Neural cell (in vitro differentiated cells): ENCODE measurements around the gene KRT78. TPM values are rescaled to one million over a fixed set of nuclear protein-coding genes. Genes with fewer than 3 reads are reported as not detected.

Experiments
- H2AFZ ChIP-seq: fragments of 200-600, 300-800 bp; sonication (generic), shearing (Covaris generic); 2 replicates; pipeline ENCODE4 v1.6.0; 2014; ENCODE audit warnings: low read depth, mild to moderate bottlenecking, antibody characterized with exemption, low read length, moderate library complexity
- H3F3A ChIP-seq: fragments of 200-600 bp; shearing (Covaris generic); 2 replicates; pipeline ENCODE4 v1.6.1; 2016; ENCODE audit warnings: mild to moderate bottlenecking, moderate library complexity, mixed read lengths, antibody characterized with exemption, low read length; ENCODE audit not compliant: insufficient read depth, poor library complexity, severe bottlenecking
- H3K27ac ChIP-seq: fragments of 200-600, 300-800 bp; sonication (generic), shearing (Covaris generic); 2 replicates; pipeline ENCODE4 v1.5.1; 2014; ENCODE audit warnings: mild to moderate bottlenecking, low read length, moderate library complexity
- H3K27me3 ChIP-seq: fragments of 300-800, 200-600 bp; sonication (generic), shearing (Covaris generic); 2 replicates; pipeline ENCODE4 v1.6.0; 2014; ENCODE audit warnings: mild to moderate bottlenecking, low read depth, low read length, moderate library complexity; ENCODE audit not compliant: insufficient read depth
- H3K36me3 ChIP-seq: fragments of 300-800, 200-600 bp; sonication (generic), shearing (Covaris generic); 2 replicates; pipeline ENCODE4 v1.5.1; 2014; ENCODE audit warnings: mild to moderate bottlenecking, antibody characterized with exemption, low read length, moderate library complexity; ENCODE audit not compliant: insufficient read depth
- H3K4me2 ChIP-seq: fragments of 300-800, 200-600 bp; sonication (generic), shearing (Covaris generic); 2 replicates; pipeline ENCODE4 v1.6.0; 2014; ENCODE audit warnings: mild to moderate bottlenecking, low read length
- H3K4me3 ChIP-seq: fragments of 300-800, 200-600 bp; sonication (generic), shearing (Covaris generic); 2 replicates; pipeline ENCODE4 v1.5.1; 2014; ENCODE audit warnings: mild to moderate bottlenecking, low read length, moderate library complexity
- H3K79me2 ChIP-seq: fragments of 200-600 bp; shearing (Covaris generic); replicated peaks from 2 replicates; pipeline ENCODE4 v1.6.0; 2014; ENCODE audit warnings: mild to moderate bottlenecking, low read length, moderate library complexity; ENCODE audit not compliant: insufficient read depth
- H3K9ac ChIP-seq: fragments of 300-800, 200-600 bp; sonication (generic), shearing (Covaris generic); 2 replicates; pipeline ENCODE4 v1.6.1; 2016; ENCODE audit warnings: mild to moderate bottlenecking, low read length, mixed read lengths
- H3K9me2 ChIP-seq: fragments of 200-600 bp; shearing (Covaris generic); 2 replicates; pipeline ENCODE4 v1.6.1; 2016; ENCODE audit warnings: mild to moderate bottlenecking, low read length, mixed read lengths; ENCODE audit not compliant: insufficient read depth
- H3K9me3 ChIP-seq: fragments of 200-600, 300-800 bp; sonication (generic), shearing (Covaris generic); 2 replicates; pipeline ENCODE4 v1.6.1; 2016; ENCODE audit warnings: mild to moderate bottlenecking, mixed run types, low read length, moderate library complexity, mixed read lengths
- H4K20me1 ChIP-seq: fragments of 200-600 bp; shearing (Covaris generic); 2 replicates; pipeline ENCODE4 v1.6.1; 2016; ENCODE audit warnings: mild to moderate bottlenecking, mixed run types; ENCODE audit not compliant: insufficient read depth
- EP300 ChIP-seq: fragments of 450-650 bp; conservative IDR thresholded peaks from 2 replicates; pipeline ENCODE4 v1.6.1; 2014; ENCODE audit warnings: antibody characterized with exemption, mild to moderate bottlenecking, moderate library complexity; ENCODE audit not compliant: poor library complexity, severe bottlenecking
- EZH2 ChIP-seq: fragments of 200-600, 300-800 bp; shearing (Covaris generic), sonication (generic); IDR thresholded peaks from 2 replicates; pipeline ENCODE4 v1.6.1; 2014; ENCODE audit warnings: antibody characterized with exemption, low read length, borderline replicate concordance, mild to moderate bottlenecking; ENCODE audit not compliant: insufficient read depth, poor library complexity, severe bottlenecking
- MXI1 ChIP-seq: fragments of 450-650 bp; conservative IDR thresholded peaks from 2 replicates; pipeline ENCODE4 v1.6.1; 2014; ENCODE audit warnings: antibody characterized with exemption, mild to moderate bottlenecking; ENCODE audit not compliant: poor library complexity, severe bottlenecking
- POLR2AphosphoS5 ChIP-seq: IDR thresholded peaks from 2 replicates; pipeline ENCODE4 v1.6.1; 2012
- RAD21 ChIP-seq: fragments of 450-650 bp; conservative IDR thresholded peaks from 2 replicates; pipeline ENCODE4 v1.6.1; 2014; ENCODE audit warnings: antibody characterized with exemption, mild to moderate bottlenecking, moderate library complexity
- SMC3 ChIP-seq: fragments of 450-650 bp; conservative IDR thresholded peaks from 2 replicates; pipeline ENCODE4 v1.6.1; 2014; ENCODE audit warnings: antibody characterized with exemption, mild to moderate bottlenecking, moderate library complexity; ENCODE audit not compliant: poor library complexity
- TAF1 ChIP-seq: IDR thresholded peaks from 2 replicates; pipeline ENCODE4 v1.6.1; 2012; ENCODE audit warnings: low read depth
- polyA plus RNA-seq: library from polyadenylated mRNA; depleted of rRNA; stranded (reverse); fragments of >200 nt; gene quantifications from 2 replicates; pipeline ENCODE4 v1.2.3, GENCODE V29; 2014
- TF ChIP-seq, protein P1 (sequence below): IDR thresholded peaks from 2 replicates; pipeline ENCODE4 v1.6.1; 2012; ENCODE audit warnings: borderline replicate concordance
- TF ChIP-seq, protein P2 (sequence below): fragments of 450-650 bp; IDR thresholded peaks from 2 replicates; pipeline ENCODE4 v1.5.1; 2014; ENCODE audit warnings: antibody characterized with exemption, mild to moderate bottlenecking, moderate library complexity; ENCODE audit not compliant: poor library complexity, severe bottlenecking

KRT78 gene
- polyA plus RNA-seq, 1 donor from 2014 or later, result not detected

DNA sequence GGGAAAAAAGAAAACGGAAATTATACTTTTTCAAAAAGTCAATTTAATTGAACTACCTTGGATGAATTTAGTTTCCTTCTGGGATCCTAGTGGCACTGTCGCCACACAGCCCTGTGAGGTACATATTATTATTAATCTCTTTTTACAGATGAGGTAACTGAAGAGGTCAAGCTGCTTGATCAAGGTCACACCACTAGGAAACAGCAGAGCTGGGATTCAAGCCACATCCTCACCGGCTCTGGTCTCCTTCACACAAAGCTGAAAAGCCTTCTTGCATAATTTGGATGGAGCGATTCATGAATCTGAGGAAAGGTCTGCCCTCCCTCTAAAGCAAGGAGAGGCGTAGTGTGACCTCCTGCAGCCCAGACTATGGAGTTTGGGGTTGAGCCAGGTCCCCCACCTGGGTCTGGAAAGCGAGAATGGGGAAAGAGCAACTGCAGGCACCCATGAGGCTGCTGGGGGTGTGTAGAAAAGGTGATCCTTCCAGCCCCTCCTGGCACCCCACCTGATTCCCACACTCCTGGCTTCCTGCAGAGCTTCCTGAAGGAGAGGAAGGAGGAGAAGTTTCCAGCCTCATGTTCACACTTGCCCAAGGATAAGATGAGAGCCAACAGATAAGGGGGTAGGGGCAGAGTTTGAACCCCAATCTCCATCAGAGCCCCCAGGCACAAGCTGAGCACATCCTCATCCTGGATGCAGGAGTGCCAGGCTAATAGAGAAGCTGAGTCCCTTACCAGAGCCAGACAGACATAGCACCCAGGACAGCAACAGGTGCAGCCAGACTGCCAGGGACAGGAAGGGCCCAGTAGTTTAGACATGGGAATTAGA is 10.8 kb downstream of the KRT78 start:
- Histone ChIP-seq H3K4me3 (no peak overlapping the region), H3K36me3 (no peaks in the 10 kb centered on the region), H3K4me2 (no peak overlapping the region), H3K9ac (no peak overlapping the region), H3K27ac (no peak overlapping the region), H3K27me3 (no peaks in the 10 kb centered on the region), H3F3A (no peaks in the 10 kb centered on the region), H3K9me2 (no peaks in the 10 kb centered on the region), H3K9me3 (no peaks in the 10 kb centered on the region), H3K79me2 (no peaks in the 10 kb centered on the region), H4K20me1 (no peaks in the 10 kb centered on the region), H2AFZ (no peak overlapping the region)
- TF ChIP-seq MXI1, result no peak
- TF ChIP-seq EZH2, result no peak
- TF ChIP-seq SMC3, result no peak
- TF ChIP-seq, protein P1, sequence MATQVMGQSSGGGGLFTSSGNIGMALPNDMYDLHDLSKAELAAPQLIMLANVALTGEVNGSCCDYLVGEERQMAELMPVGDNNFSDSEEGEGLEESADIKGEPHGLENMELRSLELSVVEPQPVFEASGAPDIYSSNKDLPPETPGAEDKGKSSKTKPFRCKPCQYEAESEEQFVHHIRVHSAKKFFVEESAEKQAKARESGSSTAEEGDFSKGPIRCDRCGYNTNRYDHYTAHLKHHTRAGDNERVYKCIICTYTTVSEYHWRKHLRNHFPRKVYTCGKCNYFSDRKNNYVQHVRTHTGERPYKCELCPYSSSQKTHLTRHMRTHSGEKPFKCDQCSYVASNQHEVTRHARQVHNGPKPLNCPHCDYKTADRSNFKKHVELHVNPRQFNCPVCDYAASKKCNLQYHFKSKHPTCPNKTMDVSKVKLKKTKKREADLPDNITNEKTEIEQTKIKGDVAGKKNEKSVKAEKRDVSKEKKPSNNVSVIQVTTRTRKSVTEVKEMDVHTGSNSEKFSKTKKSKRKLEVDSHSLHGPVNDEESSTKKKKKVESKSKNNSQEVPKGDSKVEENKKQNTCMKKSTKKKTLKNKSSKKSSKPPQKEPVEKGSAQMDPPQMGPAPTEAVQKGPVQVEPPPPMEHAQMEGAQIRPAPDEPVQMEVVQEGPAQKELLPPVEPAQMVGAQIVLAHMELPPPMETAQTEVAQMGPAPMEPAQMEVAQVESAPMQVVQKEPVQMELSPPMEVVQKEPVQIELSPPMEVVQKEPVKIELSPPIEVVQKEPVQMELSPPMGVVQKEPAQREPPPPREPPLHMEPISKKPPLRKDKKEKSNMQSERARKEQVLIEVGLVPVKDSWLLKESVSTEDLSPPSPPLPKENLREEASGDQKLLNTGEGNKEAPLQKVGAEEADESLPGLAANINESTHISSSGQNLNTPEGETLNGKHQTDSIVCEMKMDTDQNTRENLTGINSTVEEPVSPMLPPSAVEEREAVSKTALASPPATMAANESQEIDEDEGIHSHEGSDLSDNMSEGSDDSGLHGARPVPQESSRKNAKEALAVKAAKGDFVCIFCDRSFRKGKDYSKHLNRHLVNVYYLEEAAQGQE, result no peak

DNA sequence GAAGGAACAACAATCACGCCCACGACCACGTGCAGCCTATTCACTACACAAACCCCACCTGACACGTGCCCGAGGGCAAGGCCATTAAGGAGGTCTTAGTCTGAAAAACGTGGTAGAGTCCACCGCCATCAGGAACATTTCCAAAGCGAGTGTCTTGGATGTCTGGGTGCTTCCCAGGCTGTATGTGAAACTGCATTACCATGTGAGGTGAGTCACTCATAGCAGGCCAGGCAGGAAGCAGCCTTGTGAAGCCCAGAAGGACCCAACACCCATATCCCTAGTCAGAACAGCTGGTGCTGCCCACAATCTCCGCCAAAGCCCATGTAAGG is 11.4 kb downstream of the KRT78 start:
- TF ChIP-seq MXI1 (no peak), TAF1 (no peak), EZH2 (no peak), POLR2AphosphoS5 (no peak), SMC3 (no peak), EP300 (no peak), RAD21 (no peak)
- TF ChIP-seq, protein P1, result no peak
- TF ChIP-seq, protein P2, sequence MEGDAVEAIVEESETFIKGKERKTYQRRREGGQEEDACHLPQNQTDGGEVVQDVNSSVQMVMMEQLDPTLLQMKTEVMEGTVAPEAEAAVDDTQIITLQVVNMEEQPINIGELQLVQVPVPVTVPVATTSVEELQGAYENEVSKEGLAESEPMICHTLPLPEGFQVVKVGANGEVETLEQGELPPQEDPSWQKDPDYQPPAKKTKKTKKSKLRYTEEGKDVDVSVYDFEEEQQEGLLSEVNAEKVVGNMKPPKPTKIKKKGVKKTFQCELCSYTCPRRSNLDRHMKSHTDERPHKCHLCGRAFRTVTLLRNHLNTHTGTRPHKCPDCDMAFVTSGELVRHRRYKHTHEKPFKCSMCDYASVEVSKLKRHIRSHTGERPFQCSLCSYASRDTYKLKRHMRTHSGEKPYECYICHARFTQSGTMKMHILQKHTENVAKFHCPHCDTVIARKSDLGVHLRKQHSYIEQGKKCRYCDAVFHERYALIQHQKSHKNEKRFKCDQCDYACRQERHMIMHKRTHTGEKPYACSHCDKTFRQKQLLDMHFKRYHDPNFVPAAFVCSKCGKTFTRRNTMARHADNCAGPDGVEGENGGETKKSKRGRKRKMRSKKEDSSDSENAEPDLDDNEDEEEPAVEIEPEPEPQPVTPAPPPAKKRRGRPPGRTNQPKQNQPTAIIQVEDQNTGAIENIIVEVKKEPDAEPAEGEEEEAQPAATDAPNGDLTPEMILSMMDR, result no peak
- Histone ChIP-seq H3K4me2 (no peak overlapping the region), H3K9me3 (no peaks in the 10 kb centered on the region), H4K20me1 (no peaks in the 10 kb centered on the region), H3F3A (no peaks in the 10 kb centered on the region), H2AFZ (no peak overlapping the region), H3K27ac (no peak overlapping the region), H3K79me2 (no peaks in the 10 kb centered on the region), H3K36me3 (no peaks in the 10 kb centered on the region), H3K4me3 (no peak overlapping the region), H3K27me3 (no peaks in the 10 kb centered on the region), H3K9me2 (no peaks in the 10 kb centered on the region), H3K9ac (no peak overlapping the region)
